IMR-90 (cell line): ENCODE results near the gene POU2F1.

Source experiments
- CTCF ChIP-seq: conservative IDR thresholded peaks from 2 replicates; pipeline ENCODE4 v1.5.1; 2012; ENCODE audit warnings: mild to moderate bottlenecking, low read depth, low read length, improper control_type of control experiment
- POLR2A ChIP-seq: IDR thresholded peaks from 2 replicates; pipeline ENCODE4 v1.6.1; 2012; ENCODE audit warnings: mild to moderate bottlenecking, low read depth, low read length
- RAD21 ChIP-seq: IDR thresholded peaks from 2 replicates; pipeline ENCODE4 v1.6.1; 2012; ENCODE audit warnings: low read length, improper control_type of control experiment
- RFX5 ChIP-seq: IDR thresholded peaks from 2 replicates; pipeline ENCODE4 v1.8.0; 2012; ENCODE audit warnings: low read depth, mild to moderate bottlenecking, low read length, moderate library complexity
- TF ChIP-seq, protein P1 (sequence below): fragments of 150-350 bp; IDR thresholded peaks from 2 replicates; pipeline ENCODE4 v1.6.1; 2016; ENCODE audit warnings: low read depth, mild to moderate bottlenecking, low read length, moderate library complexity, borderline replicate concordance

- TF ChIP-seq CTCF (no peak), POLR2A (no peak), RFX5 (no peak), RAD21 (no peak)
- TF ChIP-seq, protein P1, sequence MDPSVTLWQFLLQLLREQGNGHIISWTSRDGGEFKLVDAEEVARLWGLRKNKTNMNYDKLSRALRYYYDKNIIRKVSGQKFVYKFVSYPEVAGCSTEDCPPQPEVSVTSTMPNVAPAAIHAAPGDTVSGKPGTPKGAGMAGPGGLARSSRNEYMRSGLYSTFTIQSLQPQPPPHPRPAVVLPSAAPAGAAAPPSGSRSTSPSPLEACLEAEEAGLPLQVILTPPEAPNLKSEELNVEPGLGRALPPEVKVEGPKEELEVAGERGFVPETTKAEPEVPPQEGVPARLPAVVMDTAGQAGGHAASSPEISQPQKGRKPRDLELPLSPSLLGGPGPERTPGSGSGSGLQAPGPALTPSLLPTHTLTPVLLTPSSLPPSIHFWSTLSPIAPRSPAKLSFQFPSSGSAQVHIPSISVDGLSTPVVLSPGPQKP, result no peak
Observed at GRCh38 chr1:167232801-167233200, 12.1 kb downstream of the POU2F1 start.
